ENCODE results near the gene ASMTL.
"Not testable (repeated sequence)": the region's sequence is repeated elsewhere in the genome, so short reads cannot be mapped to it uniquely, and the experiment has no call there.

The ASMTL gene, protein sequence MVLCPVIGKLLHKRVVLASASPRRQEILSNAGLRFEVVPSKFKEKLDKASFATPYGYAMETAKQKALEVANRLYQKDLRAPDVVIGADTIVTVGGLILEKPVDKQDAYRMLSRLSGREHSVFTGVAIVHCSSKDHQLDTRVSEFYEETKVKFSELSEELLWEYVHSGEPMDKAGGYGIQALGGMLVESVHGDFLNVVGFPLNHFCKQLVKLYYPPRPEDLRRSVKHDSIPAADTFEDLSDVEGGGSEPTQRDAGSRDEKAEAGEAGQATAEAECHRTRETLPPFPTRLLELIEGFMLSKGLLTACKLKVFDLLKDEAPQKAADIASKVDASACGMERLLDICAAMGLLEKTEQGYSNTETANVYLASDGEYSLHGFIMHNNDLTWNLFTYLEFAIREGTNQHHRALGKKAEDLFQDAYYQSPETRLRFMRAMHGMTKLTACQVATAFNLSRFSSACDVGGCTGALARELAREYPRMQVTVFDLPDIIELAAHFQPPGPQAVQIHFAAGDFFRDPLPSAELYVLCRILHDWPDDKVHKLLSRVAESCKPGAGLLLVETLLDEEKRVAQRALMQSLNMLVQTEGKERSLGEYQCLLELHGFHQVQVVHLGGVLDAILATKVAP

DNA sequence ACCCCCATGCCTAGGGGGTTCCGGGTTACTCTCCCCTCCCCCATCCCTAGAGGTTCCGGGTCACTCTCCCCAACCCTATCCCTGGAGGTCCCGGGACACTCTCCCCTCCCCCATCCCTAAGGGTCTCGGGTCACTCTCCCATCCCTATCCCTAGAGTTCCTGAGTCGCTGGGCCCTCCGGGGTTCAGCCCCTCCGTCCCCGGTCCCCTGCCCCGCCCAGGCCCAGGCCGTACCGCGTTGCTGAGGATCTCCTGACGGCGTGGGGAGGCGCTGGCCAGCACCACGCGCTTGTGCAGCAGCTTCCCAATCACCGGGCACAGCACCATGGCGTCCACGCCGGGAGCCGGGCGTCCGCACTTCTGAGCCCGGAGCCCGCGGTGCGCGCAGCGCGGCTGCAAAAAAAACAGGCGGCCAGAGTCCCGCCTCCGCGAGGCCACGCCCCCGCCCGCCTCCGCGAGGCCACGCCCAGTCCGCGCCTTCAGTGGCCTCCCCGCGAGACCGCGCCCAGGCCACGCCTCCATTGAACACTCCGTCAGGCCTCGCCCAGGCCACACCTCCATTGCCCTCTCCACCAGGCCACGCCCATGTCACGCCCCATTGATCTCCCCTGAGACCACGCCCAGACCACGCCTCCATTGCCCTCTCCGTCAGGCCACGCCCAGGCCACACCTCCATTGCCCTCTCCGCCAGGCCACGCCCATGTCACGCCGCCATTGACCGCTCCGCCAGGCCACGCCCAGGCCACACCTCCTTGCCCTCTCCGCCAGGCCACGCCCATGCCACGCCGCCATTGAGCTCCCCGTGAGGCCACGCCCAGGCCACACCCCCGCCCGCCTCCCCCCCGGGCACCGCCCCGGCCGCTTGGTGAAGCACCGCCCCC is at the start of gene ASMTL:
TSS of gene ASMTL (minus strand) at position 394 of the 879 bp plus-strand sequence. CDS start at position 325, 69 bp downstream.
- DNase-seq = no peak

DNA sequence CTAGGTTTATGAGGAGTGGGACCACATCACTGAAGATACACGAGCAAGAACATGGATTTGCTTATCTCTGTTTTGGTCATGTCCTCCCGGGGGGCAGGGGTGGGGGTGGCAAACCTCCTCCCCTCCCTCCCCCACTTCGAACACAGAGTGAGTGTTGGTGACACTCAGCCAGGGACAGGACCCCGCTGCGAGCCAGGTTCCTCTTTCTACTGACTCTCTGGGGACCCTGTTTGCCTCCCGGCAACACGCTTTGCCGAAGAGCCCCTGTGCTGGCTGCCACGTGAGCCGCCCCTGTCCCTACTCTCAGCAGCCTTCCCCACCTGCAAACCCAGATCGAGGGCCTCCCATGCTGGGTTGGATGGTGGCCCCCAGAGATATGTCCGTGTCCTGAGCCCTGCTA is 49.5 kb upstream of the ASMTL start:
- no peak for DNase-seq

DNA sequence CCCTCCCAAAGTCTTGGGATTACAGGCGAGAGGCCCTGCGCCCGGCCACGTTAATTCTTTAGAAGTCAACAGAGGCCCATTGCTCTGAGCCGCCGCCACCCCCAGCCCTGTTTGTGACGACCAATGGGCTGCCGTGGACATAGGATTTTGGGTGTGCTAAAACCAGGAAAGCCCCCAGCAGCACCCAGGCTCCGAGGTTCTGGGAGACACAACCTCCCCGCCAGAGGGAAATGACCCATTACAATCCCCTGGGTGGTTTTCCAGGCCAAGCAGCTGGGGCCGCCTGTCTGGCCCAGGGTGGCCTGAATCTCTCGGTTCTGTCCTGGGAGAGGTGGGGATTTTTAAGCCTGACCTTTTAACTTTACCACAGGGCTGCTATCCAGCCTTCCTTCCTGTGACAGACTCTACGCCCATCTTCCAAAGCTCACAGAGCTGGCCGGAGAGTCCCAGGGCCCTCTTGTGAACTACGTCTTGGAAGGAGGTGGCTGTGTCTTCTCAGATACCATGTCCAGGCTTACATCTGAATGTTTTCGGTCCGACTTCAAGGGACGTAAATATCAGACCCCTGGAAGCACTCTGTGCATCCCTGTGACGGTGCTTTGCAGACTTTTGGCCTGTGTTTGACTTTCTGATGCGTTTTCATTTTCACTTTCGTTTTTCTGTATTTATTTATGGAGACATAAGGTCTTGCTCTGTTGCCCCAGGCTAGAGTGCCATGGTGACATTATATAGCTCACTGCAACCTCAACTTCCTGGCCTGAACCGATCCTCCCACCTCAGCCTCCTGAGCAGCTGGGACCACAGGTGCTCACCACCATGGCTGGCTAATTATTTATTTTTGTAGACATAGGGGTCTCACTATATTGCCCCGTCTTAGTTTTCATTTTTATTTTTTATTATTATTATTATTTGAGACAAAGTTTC is 48.3 kb upstream of the ASMTL start:
- DNase-seq = peak in 1 of 4 experiments; percentile 2

DNA sequence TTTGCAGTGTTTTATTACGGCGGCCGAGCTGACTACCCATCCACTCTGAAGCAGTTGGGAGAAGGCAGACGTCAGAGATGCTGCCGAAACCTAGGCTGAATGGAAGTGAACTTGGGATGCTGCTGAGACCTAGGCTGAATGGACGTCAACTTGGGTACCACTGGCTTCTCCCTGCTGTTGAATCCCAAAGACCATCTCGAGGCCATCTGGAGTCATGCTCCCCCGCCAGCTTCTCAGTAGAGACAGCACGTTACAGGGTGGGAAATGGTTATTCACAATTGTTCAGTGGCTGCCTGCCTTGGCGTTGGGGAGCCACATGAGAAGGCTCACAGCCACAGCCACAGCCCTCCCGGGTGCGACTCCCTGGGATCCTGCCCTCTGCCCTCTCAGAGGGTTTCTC is 43.4 kb upstream of the ASMTL start:
- DNase-seq = no peak

DNA sequence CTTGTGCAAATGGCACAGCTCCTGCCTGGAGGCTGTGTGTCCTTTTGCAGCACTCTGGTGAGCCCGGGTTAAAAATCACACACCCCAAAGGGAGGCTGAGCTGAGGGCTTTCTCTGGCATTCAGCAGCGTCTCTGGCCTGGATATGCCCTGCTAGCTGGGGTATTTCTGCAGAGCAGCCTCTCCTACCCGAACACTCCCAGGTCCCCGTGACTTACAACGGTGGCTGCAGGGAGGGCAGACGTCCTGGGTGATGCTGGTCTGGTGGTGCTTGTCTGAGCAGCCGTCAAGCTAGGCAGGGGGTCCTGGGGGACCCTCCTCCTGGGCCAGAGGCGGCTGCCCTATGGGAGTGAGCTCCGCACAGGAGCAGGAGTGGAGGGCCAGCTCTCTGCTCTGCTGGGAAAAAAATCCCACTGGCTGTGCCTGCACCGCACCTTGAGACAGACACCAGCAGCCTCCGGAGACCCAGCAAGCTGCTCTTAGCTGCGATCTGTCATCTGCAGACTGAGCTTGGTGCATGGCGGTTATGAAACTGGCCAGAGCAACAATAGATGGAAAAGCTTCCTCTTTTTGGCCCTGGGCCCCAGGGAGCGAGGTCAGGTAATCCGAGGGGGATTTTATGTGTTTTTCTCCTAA is 41.3 kb upstream of the ASMTL start:
- DNase-seq = no peak

DNA sequence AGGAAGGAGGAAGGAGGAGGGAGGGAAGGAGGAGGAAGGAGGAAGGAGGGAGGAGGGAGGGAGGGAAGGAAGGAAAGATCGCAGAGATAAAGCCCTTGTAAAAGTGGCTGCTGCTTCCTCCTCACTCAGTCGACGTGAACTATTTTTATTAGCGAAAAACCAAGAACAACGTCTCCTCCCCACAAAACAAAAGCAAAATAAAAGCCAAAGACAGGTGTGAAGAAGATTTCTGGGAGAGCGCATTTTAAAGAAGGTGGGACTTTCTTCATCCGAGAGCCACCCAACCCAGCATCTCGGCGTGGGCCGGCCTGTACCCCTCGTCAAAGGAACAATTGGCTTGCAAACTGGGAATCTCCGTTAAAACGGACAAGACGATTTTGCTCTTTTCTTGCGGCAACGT is 40.7 kb upstream of the ASMTL start:
- no peak for DNase-seq

DNA sequence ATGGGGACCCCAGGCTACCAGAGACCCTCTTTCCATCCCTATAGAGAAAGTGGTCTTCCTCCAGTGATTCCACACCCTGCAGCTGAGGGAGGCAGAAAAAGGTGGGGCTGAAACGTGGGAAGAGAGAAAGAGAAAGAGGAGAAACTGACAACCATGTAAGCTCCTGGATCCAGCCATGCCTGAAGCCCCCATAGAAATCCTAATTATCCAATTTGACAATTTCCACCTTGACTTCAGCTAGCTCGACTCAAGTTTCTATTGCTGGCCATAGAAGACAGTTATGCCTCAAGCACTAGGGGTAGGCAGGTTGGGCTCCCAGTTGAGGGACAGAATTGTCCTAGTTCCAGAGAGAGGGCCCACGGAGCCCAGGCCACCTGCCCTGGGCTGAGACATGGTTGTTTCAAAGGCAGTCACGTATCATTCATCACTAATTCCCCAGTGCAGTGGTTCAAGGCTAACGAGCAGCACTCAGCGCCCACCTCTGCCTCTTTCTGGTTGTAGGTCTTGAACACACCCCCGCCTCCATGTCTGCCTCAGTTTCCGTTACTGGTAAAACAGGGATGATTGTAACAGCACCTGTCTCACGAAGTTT is 39.8 kb upstream of the ASMTL start:
- DNase-seq = no peak

DNA sequence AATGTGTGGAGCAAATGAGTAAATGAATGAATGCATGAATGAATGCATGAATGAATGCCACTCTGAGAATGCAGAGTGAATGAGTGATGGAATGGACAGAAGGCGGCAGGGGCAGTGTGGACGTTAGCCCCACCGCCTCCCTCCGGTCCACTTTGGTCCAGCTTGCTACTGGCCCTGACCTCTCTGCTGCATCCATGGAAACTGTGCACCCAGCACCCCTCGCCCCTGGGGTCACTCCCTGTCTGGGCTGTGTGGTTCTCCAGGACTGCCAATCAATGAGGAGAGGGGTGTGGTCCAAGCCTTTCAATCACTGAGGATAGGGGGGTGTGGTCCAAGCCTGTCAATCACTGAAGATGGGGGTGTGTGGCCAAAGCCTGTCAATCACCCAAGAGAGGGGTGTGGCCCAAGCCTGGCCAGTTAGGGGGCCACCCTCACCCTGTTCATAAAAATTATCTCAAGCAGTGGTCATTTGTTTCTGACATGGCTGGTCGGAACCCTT is 39.2 kb upstream of the ASMTL start:
- DNase-seq = no peak

DNA sequence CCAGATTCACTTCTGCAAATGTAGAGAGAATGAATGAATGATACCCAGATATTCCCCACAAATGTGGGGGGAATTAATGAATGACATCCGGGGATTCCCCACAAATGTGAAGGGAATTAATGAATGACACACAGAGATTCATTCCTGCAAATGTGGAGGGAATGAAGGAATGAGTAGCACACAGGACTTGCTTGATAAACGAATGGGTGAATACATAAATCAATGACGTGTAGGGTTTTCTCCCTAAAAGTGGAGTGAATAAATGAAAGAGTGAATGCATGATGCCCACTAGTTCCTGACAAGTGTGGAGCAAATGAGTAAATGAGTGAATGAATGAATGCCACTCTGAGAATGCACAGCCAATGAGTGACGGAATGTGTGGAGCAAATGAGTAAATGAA is 38.5 kb upstream of the ASMTL start:
- not testable (repeated sequence) for DNase-seq

DNA sequence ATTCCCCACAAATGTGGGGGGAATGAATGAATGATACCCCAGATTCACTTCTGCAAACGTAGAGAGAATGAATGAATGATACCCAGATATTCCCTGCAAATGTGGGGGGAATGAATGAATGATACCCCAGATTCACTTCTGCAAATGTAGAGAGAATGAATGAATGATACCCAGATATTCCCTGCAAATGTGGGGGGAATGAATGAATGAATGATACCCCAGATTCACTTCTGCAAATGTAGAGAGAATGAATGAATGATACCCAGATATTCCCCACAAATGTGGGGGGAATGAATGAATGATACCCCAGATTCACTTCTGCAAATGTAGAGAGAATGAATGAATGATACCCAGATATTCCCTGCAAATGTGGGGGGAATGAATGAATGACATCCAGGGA is 38.0 kb upstream of the ASMTL start:
- not testable (repeated sequence) for DNase-seq

DNA sequence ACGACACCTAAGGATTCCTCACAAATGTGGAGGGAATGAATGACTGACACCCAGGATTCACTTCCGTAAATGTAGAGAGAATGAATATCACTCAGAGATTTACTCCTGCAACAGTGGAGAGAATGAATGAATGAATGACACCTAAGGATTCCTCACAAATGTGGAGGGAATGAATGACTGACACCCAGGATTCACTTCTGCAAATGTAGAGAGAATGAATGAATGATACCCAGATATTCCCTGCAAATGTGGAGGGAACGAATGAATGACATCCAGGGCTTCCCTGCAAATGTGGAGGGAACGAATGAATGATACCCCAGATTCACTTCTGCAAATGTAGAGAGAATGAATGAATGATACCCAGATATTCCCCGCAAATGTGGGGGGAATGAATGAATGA is 36.6 kb upstream of the ASMTL start:
- DNase-seq = not testable (repeated sequence)

DNA sequence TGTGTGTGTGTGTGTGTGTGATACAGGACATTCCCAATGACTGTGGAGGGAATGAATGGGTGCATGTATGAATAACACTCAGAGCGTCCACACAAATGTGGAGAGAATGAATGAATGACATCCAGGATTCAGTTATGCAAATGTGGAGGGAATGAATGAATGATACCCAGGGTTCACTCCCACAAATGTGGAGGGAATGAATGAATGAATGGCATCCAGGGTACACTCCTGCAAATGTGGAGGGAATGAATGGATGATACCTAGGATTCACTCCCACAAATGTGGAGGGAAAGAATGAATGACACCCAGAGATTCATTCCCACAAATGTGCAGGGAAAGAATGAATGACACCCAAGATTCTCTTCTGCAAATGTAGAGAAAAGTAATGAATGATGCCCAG is 36.0 kb upstream of the ASMTL start:
- no peak for DNase-seq

DNA sequence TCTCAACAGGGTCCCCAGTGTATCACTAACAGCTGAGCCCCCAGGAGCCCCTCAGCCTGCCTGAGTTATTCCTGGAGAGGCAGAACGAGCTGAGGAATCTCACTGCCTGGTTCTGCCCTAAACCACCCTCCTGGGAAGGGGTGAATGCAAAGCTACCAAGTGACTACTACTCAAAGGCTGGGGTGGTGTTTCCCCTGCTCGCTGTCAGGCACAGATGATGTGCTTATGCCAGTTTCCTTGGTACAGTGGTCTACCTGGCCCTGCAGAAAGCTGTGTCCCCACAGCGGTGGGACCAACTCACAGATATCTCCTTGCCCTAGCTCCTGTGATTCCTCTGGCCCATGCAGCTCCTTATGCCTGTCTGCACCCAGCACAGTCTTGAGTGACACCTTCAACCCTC is 35.4 kb upstream of the ASMTL start:
- DNase-seq = no peak

DNA sequence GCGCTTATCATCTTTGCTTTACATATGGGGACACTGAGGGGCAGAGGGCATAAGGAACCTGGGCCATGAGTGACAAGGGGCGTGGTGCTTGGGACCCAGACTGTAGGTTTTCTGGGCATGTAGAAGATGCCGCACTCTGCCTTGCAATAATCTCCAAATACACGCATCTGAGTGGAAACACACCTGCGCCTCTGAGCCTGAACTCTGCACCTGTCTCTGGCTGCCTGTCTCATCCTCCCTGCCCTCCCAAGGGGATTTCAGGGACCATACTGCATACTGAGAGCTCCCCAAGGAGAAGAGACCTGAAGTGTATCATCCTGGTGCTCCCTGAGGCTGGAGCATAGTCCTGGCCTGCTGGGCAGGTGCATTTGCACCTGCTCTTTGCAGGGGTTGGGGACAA is 34.7 kb upstream of the ASMTL start:
- DNase-seq = no peak

DNA sequence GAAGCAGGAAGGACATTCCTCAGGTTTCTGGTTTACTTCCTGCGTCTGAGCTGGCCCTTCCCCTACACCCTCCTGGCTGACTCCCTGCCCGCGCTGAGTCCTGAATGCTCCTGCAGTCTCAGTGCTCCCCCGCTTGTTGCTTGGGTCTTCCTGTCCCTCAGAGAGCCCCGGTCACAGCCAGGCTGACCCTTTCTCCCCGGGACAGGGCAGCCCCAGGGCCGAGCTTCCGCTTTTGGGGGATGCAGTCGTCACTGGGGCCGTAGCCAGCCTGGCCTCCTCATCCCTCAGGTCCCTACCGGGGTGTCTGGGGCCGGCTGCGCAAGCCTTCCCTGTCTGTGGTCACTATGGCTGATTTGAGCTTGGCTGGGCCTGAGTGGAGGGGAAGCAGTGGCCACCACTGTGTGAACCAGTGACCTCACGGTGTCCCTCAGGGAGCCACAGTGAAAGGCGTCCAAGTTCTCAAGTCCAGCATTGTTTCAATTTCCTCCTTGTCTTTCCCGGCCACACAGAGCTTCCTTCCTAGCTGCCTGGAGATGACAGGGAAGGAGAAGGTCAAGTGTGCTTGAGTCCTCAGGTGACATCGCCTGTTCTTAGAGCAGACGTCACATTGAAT is 34.1 kb upstream of the ASMTL start:
- DNase-seq = no peak

DNA sequence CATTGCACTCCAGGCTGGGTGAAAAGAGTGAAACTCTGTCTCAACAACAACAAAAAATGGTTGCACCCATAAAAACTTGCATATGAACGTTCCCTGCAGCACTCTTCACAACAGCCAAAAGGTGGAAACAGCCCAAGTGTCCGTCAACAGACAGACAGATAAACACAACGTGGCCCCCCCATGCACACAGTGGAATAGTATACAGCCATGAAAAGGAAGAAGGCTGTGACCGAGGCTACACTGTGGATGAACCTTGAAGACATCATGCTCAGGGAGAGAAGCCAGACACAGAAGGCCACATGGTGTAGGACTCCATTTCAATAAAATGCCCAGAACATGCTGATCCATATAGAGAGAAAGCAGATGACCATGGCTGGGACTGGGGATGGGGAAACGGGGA is 33.5 kb upstream of the ASMTL start:
- no peak for DNase-seq

DNA sequence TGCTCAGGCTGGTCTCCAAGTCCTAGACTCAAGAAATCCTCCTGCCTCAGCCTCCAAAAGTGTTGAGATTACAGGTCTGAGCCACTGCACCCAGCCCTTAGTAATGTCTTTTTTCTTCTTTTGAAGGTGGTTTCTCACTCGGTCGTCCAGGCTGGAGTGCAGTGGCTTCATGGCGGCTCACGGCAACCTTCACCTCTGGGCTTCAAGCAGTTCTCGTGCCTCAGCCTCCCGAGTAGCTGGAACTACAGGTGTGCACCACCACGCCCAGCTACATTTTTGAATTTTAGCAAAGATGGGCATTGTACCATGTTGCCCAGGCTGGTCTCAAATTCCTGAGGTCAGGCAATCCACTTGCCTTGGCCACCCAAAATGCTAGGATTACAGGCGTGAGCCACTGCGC is 32.3 kb upstream of the ASMTL start:
- DNase-seq = no peak

DNA sequence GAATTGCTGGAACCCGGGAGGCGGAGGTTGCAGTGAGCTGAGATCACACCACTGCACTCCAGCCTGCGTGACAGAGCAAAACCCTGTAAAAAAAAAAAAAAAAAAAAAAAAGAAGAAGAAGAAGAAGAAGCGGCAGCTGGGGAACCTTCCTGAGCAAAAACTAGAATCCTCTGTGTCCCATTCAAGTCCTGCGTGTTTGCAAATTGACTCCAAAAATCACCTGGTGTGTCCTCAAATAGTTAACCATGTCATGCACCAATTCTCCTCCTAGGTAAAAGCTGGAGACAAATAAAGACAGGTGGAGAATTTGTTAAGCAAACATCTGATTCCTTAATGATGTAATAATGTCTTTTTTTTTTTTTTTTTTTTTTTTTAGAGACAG is 31.9 kb upstream of the ASMTL start:
- no peak for DNase-seq

DNA sequence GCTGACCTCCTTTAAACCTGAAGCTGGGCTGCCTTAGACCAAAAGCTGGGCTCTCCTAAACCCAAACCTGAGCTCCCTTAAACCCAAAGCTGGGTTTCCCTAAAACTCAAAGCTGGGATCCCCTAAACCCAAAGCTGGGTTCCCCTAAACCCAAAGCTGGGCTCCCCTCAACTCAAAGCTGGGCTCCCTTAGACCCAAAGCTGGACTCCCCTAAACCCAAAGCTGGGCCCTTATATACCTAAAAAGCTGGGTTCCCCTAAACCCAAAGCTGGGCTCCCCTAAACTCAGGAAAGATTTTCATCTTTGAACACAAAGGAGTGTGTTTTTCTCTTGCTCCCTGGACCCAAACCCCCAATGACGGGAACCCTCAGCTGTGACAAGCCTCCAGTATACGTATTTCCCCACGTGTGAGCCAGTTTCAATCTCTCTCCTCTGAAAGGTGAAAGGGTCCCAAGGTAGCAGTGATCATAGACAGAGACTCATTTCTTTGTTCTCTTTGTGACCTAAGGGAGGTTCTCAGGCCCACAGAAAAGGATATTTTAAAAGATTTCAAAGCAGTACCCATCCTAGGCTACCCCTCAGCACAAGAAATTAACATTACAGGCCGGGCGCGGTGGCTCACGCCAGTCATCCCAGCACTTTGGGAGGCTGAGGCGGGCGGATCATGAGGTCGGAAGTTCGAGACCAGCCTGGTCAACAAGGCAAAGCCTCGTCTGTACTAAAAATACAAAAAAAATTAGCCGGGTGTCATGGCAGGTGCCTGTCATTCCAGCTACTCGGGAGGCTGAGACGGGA is 31.3 kb upstream of the ASMTL start:
- no peak for DNase-seq

DNA sequence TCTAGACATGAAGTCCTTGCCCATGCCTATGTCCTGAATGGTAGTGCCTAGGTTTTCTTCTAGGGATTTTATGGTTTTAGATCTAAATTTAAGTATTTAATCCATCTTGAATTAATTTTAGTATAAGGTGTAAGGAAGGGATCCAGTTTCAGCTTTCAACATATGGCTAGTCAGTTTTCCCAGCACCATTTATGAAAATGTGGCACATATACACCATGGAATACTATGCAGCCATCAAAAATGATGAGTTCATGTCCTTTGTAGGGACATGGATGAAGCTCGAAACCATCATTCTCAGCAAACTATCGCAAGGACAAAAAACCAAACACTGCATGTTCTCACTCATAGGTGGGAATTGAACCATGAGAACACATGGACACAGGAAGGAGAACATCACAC is 29.8 kb upstream of the ASMTL start:
- DNase-seq = not testable (repeated sequence)

Measured in activated CD4-positive, CD25-positive, alpha-beta regulatory T cell (primary cell).